ENCODE data around the gene TRMT10A.

The TRMT10A gene

DNA sequence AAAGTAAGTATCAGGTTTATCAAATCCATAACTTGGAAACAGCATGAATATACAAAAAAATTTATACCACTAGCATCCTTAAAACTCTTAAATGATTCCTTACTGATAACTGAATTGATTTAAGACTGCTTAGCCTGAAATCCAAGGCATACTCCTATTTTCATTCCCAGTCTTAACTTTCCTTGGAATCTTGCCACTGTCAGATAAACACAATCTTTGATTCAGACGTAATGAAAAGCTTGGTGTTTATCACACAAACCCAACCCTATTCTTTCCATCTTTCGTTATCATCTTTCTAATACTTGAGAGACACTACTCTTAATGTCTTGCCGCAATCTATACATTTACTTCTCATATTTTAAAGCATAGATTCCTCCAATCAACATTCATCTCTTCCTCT lies 33.9 kb downstream of the TRMT10A start:
- TF ChIP-seq, protein P1, sequence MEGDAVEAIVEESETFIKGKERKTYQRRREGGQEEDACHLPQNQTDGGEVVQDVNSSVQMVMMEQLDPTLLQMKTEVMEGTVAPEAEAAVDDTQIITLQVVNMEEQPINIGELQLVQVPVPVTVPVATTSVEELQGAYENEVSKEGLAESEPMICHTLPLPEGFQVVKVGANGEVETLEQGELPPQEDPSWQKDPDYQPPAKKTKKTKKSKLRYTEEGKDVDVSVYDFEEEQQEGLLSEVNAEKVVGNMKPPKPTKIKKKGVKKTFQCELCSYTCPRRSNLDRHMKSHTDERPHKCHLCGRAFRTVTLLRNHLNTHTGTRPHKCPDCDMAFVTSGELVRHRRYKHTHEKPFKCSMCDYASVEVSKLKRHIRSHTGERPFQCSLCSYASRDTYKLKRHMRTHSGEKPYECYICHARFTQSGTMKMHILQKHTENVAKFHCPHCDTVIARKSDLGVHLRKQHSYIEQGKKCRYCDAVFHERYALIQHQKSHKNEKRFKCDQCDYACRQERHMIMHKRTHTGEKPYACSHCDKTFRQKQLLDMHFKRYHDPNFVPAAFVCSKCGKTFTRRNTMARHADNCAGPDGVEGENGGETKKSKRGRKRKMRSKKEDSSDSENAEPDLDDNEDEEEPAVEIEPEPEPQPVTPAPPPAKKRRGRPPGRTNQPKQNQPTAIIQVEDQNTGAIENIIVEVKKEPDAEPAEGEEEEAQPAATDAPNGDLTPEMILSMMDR (IDR thresholded peaks at IDR 0.05; ENCODE audit: borderline replicate concordance, insufficient read depth, low read depth, low read length) = no peak
- H3K4me3 ChIP-seq (ENCODE audit: low read depth, low read length) = no peak overlapping the region

DNA sequence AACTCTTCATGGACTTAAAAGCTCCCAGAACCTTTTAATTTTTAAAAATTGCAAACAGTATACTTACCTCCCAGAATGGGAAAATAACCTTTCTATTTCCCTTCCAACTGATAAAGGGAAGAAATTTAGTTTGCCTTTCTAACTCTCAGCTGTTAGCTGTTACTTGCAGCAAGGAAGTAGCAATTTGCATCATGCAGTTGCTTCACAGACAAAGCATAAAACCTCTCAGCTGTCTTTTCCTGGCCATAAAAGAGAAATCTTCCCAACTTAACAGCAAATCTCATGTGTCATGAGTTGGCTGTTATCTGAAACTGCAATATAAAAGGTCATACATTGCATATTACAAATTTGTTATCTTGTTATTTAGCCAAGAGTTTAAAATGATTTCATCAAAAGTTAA lies 34.6 kb downstream of the TRMT10A start:
- no peak overlapping the region for H3K4me3 ChIP-seq (ENCODE audit: low read depth, low read length)

DNA sequence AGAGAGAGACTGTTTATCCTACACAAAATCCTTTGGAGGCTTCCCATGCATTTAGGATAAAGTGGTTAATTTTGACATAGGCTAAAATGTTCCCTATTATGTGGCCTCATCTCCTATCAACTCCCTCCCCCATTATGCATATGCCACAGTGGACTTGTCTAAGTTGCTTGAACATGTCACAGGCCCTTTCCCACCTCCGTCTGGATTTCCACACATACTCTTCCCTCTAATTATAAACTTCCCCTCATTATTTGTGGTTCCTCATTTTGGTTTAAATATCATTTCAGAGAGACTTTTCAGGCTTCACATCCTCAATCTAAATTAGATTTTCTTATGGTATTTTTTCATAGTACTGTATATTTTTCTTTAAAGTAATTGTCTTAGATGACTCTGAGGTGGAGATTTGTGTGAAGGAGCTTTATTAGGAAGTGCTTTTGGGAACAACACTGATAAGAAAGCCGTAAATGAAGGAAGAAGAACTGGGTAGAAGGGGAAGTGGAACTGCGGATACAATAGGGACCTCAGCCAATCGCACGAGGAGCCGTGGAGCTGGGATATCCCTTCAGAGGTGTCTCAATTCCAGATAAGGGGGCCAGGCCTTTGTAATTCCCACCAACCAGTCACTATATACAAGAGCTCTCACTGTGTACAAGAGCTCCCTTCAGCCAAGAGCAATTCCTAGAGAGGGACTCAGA lies 45.1 kb downstream of the TRMT10A start:
- TF ChIP-seq, protein P1 (IDR thresholded peaks at IDR 0.05; ENCODE audit: borderline replicate concordance, insufficient read depth, low read depth, low read length) = no peak
- H3K4me3 ChIP-seq (ENCODE audit: low read depth, low read length) = no peak overlapping the region

More for the DNA sequence above, 34.6 kb downstream of the TRMT10A start:
- TF ChIP-seq, protein P1 (IDR thresholded peaks at IDR 0.05; ENCODE audit: borderline replicate concordance, insufficient read depth, low read depth, low read length) = no peak

DNA sequence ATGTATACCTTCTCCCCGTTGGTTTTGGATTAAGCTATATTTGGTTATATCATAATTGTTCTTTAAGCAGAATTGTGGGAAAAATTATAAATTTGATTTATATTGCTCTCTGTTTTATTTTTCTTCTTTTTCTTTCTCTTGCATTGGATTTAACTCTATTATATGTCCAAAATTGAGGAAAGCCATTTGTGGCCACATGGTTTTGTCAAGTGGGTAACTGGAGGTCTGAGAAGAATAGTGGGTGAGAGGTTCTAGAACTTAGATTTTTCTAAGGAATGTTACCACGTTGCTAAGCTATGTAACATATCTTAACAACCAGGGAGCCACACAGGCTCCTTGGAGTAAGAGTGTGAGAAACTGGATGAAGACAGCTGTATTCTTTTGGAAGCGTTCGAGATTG lies 53.1 kb downstream of the TRMT10A start, which contains the start of gene C4orf17:
Gene C4orf17 (plus strand): TSS at position 301 of the 400 bp plus-strand sequence. CDS start 2,061 bp downstream, outside the sequence.
- no peak within 1 kb of the TSS for H3K4me3 ChIP-seq (ENCODE audit: low read depth, low read length)
- TF ChIP-seq, protein P1 (IDR thresholded peaks at IDR 0.05; ENCODE audit: borderline replicate concordance, insufficient read depth, low read depth, low read length) = no peak

DNA sequence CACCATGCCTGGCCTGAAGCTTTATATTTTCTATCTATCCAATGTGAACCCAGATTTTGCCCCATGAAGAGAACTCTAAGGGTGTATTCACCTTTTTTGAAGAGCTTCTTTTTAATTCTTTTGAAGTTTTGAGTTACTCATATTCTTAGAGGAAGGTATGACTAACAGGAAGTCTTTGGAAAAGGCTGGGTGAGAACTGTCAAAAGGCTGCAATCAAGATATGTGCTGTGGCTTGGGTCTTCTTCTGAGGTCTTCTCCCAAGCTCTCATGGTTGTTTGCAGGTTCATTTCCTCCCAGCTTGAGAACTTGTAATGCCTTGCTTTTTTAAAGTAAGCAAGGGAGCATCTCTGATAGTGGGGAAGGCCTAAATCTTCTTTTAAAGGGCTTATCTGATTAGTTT lies 56.1 kb downstream of the TRMT10A start:
- H3K4me3 ChIP-seq (ENCODE audit: low read depth, low read length) = no peak overlapping the region
- TF ChIP-seq, protein P1 (IDR thresholded peaks at IDR 0.05; ENCODE audit: borderline replicate concordance, insufficient read depth, low read depth, low read length) = no peak

DNA sequence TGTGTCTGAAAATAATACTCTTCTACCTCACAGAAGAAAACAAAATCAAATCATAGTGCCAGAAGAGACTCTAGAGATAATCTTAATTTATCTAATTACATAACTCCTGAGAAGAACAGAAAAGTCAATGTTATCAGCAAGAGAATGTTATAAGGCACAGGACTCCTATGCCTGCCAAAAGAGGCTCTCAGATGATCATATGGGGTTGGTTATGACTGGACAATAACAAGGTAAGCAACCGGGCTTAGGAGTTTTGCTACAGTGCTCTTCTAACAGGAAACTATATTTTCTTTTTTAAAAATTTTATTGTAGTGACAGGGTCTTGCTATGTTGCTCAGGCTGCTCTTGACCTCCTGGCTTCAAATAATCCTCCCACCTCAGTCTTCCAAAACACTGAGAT lies 56.5 kb downstream of the TRMT10A start:
- H3K4me3 ChIP-seq (ENCODE audit: low read depth, low read length) = no peak overlapping the region
- TF ChIP-seq, protein P1 (IDR thresholded peaks at IDR 0.05; ENCODE audit: borderline replicate concordance, insufficient read depth, low read depth, low read length) = no peak

DNA sequence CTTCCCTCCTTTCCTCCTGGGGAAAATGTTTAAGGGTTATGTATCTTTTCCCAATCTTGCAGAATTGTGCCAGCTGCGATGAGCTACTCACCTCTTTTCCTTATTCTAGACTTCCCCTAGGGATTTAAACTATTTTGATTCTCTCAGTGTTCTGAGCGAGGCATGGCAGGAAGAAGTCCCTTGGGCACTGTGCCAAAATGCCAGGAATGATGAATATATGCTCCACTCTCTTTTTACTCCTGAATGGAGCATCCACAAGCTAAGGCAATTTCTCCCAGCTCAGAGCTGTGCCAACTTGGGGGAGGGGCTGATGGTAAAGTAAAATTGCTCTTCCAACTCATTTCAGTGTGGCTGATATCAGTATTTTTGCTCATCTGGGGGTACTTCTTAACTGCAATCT lies 57.1 kb downstream of the TRMT10A start:
- TF ChIP-seq, protein P1 (IDR thresholded peaks at IDR 0.05; ENCODE audit: borderline replicate concordance, insufficient read depth, low read depth, low read length) = no peak
- no peak overlapping the region for H3K4me3 ChIP-seq (ENCODE audit: low read depth, low read length)

Measured in GM12875 (cell line).